Measurements from ENCODE around the gene CPNE2.

The CPNE2 gene

DNA sequence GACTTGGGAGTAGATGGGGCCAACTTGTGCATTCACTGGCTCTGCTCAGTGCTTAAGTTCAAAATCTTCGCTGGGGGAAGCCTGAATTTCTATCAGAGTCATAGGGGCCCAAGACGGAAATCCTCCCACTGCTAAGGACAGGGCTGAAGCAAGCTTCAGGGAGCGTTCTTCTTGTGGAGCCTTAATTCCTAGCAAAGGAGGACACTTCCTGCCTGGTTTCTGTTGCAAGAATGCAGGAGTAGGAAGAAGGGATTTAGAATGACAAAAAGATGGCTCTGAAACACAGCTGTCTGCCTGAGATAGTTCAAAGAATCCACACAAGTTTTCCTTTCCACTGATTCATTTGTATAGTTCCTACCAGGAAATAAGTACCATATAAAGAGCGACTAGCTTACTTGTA, 67.1 kb downstream of the CPNE2 start:
- Histone ChIP-seq H3K27ac (no peak overlapping the region), H3K27me3 (replicated peaks) (no peaks in the 10 kb centered on the region), H3K4me3 (ENCODE audit: low read depth, low read length) (no peak overlapping the region), H3K36me3 (replicated peaks) (peaks cover 19% of the 10 kb centered on the region)
- in situ Hi-C loops (cut with HindIII; ENCODE audit: low pct_ligation_motif_present, low sequenced_read_pairs) = no loop called here
- no peak for DNase-seq
- TF ChIP-seq, protein P1, sequence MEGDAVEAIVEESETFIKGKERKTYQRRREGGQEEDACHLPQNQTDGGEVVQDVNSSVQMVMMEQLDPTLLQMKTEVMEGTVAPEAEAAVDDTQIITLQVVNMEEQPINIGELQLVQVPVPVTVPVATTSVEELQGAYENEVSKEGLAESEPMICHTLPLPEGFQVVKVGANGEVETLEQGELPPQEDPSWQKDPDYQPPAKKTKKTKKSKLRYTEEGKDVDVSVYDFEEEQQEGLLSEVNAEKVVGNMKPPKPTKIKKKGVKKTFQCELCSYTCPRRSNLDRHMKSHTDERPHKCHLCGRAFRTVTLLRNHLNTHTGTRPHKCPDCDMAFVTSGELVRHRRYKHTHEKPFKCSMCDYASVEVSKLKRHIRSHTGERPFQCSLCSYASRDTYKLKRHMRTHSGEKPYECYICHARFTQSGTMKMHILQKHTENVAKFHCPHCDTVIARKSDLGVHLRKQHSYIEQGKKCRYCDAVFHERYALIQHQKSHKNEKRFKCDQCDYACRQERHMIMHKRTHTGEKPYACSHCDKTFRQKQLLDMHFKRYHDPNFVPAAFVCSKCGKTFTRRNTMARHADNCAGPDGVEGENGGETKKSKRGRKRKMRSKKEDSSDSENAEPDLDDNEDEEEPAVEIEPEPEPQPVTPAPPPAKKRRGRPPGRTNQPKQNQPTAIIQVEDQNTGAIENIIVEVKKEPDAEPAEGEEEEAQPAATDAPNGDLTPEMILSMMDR (IDR thresholded peaks at IDR 0.05; ENCODE audit: low read depth, low read length, missing control alignments) = no peak

DNA sequence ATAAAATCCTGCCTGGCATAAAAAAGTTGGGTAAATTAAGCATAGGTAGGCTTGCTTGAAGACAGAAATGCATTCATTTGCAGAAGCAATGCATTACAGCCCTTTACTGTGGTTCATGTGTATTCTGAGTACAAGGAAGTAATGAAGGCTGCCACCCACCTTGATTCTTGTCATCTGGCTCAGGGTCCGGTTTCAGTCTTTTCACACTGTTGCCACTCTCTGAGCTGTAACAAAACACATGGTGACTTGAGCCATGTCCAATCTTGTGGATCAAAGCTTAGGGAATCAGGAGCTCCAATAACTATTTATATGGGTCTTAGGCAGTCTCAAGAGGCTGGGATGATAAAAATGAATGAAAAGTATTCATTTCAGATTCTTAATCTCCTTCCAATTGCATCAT, 71.5 kb downstream of the CPNE2 start:
- TF ChIP-seq, protein P1 (IDR thresholded peaks at IDR 0.05; ENCODE audit: low read depth, low read length, missing control alignments) = no peak
- Histone ChIP-seq H3K27me3 (replicated peaks) (no peaks in the 10 kb centered on the region), H3K27ac (no peak overlapping the region)

DNA sequence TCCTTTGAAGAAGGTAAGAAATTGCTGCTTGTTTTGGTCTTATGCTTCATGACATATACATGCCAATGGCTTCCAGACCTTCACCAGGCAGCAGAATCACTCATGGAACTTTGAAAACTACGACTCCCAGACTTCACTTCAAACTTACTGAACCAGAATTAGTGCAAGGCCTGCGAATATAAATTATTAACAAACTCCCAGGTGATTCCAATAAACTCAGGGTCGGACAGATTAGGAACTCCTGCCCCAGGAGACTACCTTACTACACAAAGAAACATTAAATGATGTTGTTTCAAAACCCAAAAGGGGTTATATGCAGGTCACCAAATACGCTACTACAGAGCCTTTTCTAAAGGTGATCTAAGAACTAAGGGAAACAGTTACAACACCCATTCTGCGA, 73.1 kb downstream of the CPNE2 start:
- in situ Hi-C loops (cut with HindIII; ENCODE audit: low pct_ligation_motif_present, low sequenced_read_pairs) = no loop called here
- DNase-seq = no peak
- H3K27me3 ChIP-seq (replicated peaks) = no peaks in the 10 kb centered on the region
- H3K36me3 ChIP-seq (replicated peaks) = peaks cover 26% of the 10 kb centered on the region
- TF ChIP-seq, protein P1 (IDR thresholded peaks at IDR 0.05; ENCODE audit: low read depth, low read length, missing control alignments) = no peak
- no peak overlapping the region for H3K27ac ChIP-seq
- H3K4me3 ChIP-seq (ENCODE audit: low read depth, low read length) = no peak overlapping the region

More for the DNA sequence above, 71.5 kb downstream of the CPNE2 start:
- Histone ChIP-seq H3K4me3 (ENCODE audit: low read depth, low read length) (no peak overlapping the region), H3K36me3 (replicated peaks) (peaks cover 31% of the 10 kb centered on the region)
- in situ Hi-C loops (cut with HindIII; ENCODE audit: low pct_ligation_motif_present, low sequenced_read_pairs) = no loop called here
- no peak for DNase-seq

DNA sequence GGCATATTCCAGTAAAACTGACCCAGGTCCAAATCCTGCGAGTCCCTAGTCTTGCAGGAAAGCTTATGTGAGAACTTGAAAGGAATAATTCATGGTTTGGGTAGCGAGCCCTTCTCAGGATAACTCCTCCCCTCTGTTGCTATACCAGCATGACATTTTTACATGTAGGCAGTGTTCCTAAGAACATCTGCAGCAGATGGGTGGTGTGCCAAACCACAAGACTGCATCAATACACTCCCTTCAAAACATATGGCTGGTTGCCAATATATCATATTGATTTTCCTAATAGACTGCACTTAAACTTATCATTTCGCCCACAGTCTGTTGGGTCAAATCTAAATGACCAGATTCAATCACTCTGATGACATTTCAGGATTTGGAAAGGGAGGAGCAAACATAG, 73.6 kb downstream of the CPNE2 start:
- in situ Hi-C loops (cut with HindIII; ENCODE audit: low pct_ligation_motif_present, low sequenced_read_pairs) = no loop called here
- no peak for DNase-seq
- Histone ChIP-seq H3K27me3 (replicated peaks) (no peaks in the 10 kb centered on the region), H3K27ac (no peak overlapping the region), H3K36me3 (replicated peaks) (peaks cover 27% of the 10 kb centered on the region), H3K4me3 (ENCODE audit: low read depth, low read length) (no peak overlapping the region)
- TF ChIP-seq, protein P1 (IDR thresholded peaks at IDR 0.05; ENCODE audit: low read depth, low read length, missing control alignments) = no peak

DNA sequence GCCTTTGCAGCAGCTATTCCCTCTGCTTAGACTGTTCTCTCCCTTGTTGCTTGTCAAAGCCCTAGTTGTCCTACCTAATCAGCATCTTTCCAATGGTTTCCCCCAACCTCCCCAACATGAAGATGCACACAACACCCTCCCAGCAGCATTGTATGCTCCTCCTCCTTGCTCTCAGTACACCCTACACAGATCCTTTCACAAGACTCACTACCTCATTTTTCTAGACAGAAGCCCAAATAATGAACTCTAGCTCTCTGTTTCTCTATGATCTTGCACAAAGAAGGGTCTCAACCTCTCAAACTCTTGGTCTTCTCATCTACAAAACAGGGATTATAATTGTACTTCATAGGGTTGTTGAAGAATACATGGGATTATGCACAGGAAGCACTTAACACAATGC, 74.1 kb downstream of the CPNE2 start:
- in situ Hi-C loops (cut with HindIII; ENCODE audit: low pct_ligation_motif_present, low sequenced_read_pairs) = no loop called here

DNA sequence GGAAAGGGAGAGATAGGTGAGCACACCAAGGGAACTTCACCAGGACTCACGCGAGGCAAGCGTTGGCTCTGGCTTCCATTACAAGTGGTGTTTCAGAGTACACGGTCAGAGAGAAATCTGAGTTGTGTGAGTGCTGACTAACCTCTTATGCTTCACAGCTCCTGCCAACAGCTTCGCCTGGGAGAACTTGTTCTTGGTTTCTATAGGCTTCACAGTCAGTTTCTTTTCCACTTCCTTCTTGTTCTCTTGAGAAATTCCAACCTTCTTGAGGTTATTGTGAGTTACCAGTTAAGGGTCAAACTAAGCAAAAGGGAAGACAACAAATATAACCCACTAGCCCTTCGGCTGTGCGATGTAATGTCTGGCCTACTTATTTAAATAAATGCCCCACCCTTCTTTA, 74.6 kb downstream of the CPNE2 start:
- H3K27ac ChIP-seq = no peak overlapping the region
- TF ChIP-seq, protein P1 (IDR thresholded peaks at IDR 0.05; ENCODE audit: low read depth, low read length, missing control alignments) = no peak
- peak; percentile 14 for DNase-seq
- peaks cover 35% of the 10 kb centered on the region for H3K36me3 ChIP-seq (replicated peaks)
- in situ Hi-C loops (cut with HindIII; ENCODE audit: low pct_ligation_motif_present, low sequenced_read_pairs) = no loop called here
- H3K4me3 ChIP-seq (ENCODE audit: low read depth, low read length) = no peak overlapping the region
- H3K27me3 ChIP-seq (replicated peaks) = no peaks in the 10 kb centered on the region

More for the DNA sequence above, 74.1 kb downstream of the CPNE2 start:
- peaks cover 32% of the 10 kb centered on the region for H3K36me3 ChIP-seq (replicated peaks)
- H3K27ac ChIP-seq = no peak overlapping the region
- H3K4me3 ChIP-seq (ENCODE audit: low read depth, low read length) = no peak overlapping the region
- no peaks in the 10 kb centered on the region for H3K27me3 ChIP-seq (replicated peaks)
- TF ChIP-seq, protein P1 (IDR thresholded peaks at IDR 0.05; ENCODE audit: low read depth, low read length, missing control alignments) = no peak
- DNase-seq = no peak

Measured in brain microvascular endothelial cell (primary cell).